Activated CD4-positive, alpha-beta T cell treated with anti-CD3 and anti-CD28 coated beads, Interleukin-10, Interleukin-2, amounts not matched to agents 100 ng/mL and 50 ng/mL, durations not matched to agents 16 hours and 8 hours (primary cell): ENCODE measurements around the gene UGT3A1.
"Not testable (repeated sequence)": the region's sequence is repeated elsewhere in the genome, so short reads cannot be mapped to it uniquely, and the experiment has no call there.

Source experiments
- DNase-seq: peaks from one replicate; pipeline ENCODE4 v3.0.0-alpha.2; 2020

UGT3A1 gene

DNA sequence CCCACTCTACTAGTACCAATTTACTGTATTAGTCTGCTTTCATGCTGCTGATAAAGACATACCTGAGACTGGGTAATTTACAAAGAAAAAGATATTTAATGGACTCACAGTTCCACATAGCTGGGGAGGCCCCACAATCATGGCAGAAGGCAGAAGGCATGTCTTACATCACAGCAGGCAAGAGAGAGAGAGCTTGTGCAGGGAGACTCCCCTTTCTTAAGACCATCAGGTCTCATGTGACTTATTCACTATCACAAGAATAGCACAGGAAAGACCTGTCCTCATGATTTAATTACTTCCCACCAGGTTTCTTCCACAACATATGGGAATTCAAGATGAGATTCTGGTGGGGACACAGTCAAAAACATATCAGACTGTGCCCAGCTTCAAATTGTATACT, 11.5 kb downstream of the UGT3A1 start:
- no peak for DNase-seq

DNA sequence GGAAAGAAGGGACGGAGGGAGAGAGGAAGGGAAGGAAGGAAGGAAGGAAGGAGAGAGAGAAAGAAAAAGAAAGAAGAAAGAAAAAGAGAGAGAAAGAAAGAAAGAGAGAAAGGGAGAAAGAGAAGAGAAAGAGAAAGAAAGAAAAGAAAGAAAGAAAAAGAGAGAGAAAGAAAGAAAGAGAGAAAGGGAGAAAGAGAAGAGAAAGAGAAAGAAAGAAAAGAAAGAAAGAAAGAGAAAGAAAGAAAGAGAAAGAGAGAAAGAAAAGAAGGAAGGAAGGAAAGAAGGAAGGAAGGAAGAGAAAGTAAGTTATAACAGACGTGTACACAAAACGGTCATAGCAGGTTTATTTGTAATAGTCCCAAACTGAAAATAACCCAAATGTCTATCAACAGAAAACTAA, 14.3 kb downstream of the UGT3A1 start:
- not testable (repeated sequence) for DNase-seq

DNA sequence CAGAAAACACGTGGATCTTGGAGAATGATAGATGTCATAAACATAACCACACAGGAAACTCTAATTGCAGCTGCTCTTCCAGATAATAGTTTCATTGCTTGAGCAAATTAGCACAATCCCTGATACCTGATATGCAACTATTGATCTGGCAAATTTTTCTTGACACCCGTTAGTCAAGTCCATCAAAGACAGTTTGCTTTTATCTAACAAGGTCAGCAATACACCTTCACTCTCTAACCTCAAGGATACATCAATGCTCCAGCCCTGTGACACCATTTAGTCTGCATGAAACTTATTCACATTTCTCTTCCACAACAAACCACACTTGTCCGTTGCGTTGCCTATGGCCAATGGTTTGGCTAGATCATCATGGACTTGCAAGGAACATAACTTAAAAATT, 16.6 kb downstream of the UGT3A1 start:
- no peak for DNase-seq

DNA sequence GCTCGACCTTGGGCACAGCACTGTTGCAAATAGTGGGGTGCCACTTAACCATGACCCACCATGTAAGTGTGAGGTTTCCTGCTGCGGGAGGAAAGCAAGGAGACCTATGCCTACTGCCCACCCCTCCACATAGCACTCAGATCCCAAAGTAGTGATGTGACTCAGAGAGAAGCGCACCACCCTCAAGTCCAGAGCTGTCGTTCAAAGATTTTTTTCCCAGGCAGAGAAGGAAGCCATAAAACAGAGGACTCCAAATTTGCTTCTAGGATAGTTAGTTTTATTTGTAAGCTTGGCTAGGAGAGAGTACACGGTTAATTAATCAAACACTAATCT, 19.3 kb downstream of the UGT3A1 start:
- DNase-seq = no peak

DNA sequence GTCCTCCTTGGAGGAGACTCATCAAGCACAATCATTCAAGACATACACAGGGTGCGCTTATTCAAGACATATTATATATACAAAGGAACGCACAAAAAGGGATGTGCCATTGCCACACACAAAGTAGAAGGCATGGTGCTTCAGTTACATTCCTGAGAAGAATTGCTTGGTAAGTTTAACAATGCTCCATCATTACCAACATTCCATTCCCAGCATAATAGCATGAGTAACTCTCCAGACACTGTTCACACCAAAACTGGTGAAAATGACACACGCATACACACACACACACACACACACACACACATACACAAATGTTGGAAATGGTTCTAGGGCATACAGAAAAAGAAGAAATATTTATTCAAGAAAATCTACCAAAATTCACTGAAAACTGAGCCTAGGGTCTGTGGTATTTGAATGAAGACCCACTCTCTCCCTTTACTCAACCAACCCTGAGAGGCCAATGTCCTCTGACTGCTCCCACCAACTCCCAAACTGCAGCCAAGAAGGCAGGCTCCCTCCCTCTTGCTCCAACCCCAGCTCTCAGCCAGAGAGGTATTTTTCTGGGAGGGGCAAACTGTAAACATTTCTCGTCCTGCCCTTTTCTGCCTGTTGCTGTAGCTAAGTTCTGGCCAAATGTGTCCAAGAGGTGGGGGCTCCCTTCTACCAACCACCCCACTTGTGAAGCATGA, 19.9 kb downstream of the UGT3A1 start:
- no peak for DNase-seq

DNA sequence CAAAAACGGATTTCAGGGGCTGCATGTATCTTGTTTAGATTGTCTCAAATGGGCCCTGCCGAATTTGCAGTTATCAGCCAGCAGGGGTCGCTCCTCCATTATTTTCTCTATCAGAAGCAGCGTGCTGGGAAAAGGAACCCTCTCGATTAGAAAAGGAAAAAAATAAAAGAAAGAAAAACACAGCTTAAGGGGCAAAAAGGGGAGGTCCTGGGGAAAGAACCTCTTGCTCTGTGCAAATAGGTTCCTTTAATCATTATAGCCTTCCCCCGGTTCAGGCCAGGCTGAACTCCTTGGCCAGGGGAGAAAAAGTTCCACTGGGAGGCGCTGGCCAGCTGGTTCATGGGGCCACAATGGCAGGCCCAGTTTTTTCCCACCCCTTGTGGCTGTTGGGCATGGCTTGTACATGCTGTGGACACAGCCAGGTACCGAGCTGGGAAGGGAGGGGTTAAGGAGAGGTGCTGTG, 27.8 kb downstream of the UGT3A1 start:
- DNase-seq = peak; percentile 21

DNA sequence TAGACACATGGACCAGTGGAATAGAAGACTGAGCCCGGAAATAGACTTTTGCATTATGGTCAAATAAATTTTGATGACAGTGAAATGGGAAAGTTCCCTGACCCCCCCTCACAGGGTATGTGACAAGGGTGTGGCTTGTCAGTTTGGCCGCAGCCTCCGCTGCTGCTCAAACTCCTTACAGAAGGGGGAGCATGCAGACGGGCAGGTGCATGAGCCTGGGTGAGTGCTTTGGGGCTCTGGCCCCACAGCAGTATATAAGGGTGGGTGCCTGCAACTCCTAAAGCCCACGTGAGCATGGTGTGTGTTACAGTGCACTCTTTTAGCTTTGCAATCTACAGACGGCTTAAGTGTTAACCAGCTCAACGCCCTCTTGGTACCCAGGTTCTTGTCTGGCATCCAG, 30.9 kb downstream of the UGT3A1 start:
- no peak for DNase-seq

DNA sequence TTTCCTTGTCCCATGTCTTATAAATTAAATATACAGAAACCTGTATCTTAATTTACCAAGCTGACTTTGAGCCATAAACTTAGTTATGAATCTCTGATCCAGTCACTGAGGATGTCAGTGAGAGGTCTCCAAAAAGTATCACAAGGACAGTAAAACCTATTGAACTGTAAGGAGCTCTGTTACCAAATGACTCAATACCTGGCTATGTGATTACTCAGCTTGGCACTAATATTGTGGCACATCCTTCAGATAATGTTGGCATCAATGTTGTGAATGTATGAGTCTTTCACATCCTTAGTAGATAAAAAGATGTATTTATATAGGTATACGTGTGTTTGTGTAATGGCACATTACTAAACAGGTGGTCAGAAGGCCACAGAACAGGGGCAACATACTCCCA, 34.8 kb downstream of the UGT3A1 start:
- DNase-seq = no peak

DNA sequence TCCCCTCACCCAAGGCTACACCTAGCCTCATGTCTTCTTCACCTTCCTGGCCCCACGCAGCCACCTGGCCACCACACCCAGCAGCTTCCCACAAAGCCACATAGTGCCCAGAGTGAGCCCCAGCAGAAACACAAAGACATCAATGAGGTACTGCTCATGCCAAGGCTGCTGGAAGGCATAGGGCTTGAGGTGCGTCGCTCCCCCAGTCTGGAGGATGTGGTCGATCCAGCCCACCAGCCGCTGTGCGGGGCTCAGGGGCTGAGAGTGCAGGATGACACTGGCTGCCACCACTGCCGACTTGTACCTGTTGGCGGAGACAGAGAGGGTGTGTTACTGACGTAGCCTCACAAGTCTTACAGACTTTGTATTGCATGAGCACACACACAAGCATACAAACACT, 37.0 kb downstream of the UGT3A1 start:
- DNase-seq = no peak

DNA sequence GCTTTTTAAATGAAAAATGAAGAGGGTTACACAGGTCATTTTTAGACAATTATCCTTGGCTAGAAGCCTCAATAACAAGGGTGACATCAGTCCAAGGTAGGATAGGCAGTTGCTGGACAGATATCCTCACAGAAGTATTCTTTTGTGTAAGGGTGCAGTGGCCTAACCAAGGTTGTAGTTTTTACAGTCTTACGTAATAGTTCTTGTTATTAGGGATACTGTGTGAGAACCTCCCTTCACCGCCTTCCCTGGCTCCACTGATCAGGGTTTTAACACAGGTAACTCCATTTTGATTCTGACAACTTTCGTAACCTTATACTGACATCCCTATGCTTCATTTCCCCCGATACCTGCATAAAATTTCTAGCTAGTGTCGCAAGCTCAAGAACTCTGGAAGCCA, 44.1 kb downstream of the UGT3A1 start:
- DNase-seq = no peak

DNA sequence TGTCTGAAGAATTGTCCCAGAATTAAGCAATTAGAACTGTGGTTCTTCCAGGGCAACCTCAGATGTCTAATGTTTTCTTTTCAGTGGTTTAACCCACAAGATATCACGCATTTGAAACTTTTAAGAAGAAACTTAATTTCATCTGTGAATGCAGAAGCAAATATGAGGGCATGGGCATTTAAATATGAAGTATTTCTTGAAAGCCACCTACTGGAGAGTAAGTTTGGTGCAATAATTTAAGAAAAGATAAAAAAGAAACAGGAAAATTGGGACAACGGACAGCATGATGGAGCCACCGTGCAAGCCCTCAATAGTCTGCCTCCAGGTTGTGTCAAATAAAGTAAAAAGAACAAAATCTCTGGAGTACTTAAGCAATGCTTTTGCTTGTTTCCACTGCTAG, 51.6 kb downstream of the UGT3A1 start:
- no peak for DNase-seq

DNA sequence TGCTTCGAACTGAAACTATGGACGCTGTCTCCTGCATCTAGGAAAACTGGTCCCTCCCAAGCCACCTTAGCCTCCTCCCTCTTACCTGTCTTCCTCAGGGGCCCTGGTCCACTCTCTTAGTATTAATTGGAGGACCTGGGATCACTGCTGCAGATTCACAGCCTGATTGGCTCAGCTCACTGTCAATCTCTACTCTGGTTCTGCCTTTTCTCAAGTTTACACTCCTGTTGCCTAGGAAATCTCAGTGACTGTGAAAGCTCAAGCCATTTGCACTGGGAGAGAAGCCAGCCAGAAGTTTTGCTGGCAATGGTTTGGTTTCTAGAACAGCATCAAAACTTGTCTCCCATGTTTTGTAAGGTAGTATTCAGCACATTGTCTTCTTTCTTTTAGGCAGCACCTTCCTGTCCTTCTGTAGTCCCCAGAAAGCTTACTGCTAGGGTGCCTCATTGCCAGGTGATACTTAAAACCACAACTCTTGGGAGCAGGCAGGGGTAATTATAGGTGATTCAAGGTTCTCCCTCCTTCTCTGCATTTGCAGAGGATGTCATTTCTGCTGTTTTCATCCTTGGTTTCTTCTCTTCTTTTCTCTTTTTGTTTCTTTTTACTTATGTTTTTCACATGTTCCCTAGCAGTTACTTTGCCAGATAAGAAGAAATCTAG, 52.5 kb downstream of the UGT3A1 start, which contains the start of gene CAPSL:
Gene CAPSL, minus strand, starts transcription at position 55 of the 660 bp plus-strand sequence. CDS start 17,502 bp downstream, outside the sequence.
- DNase-seq = no peak

DNA sequence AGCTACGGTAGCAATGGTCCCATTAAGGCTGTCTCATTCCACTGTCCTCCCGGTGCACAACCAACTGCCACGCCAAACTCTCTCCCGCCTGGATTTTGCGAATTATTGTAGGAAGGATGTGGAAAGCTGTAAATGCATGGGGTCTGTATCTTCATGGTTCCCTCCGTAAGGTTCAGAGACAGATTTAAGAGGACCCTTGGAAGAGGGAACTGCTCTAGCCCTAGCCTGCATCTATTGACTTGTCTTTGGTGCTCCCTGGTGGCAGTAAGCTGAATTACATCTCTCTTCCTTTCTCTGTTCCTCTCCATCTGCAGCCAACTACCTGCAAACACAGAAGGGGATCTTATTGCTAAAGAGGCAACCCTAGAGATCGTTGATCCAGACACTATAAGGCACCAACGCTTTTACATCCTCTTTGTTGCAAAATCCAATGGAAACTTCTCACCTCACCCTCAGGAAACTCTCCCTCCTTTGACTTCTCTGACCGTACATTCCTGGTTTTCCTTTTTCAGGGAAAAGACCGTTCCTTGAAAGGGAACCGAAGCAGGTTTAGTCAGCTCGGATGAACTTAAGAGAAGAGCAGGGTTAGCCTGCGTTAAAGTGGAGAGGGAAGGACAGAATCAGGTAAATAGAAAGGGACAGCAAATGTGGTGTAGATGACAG, 64.7 kb downstream of the UGT3A1 start:
- peak; percentile 81 for DNase-seq

DNA sequence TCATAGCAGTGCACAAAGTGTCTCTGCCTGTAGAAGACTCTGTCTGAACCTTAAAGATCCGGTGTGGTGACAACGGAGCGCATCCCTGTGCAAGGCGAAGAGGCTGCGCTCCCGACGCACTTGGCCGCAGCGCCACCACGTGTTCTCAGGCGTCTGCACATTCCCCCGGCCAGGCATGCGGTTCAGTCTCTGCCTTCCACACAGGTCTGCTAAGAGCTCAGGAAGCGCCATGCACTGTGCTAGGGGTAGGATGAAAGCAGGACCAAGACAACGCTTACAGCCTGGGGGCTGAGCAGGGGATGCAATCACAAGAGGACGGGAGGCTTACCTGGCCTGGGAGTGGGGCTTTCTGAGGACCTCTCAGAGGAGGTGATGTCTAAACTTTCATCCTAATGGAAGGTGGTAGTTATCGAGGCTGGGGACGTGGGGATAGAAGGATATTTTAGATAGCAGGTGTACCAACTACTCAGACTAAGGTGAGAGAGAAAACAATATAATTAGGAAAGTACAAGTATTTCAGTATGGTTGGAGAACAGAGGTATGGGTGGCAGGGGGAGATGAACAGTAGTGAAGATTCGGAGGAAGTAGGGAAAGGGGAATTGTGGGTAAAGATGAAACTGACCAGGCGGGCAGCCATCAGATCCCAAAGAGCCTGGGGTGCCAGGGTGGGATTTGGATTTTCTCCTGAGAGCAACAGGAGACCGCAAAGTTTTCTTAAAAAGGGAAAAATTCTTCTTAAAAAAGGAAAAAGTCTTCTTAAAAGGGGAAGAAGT, 66.1 kb downstream of the UGT3A1 start:
- peak; percentile 95 for DNase-seq

DNA sequence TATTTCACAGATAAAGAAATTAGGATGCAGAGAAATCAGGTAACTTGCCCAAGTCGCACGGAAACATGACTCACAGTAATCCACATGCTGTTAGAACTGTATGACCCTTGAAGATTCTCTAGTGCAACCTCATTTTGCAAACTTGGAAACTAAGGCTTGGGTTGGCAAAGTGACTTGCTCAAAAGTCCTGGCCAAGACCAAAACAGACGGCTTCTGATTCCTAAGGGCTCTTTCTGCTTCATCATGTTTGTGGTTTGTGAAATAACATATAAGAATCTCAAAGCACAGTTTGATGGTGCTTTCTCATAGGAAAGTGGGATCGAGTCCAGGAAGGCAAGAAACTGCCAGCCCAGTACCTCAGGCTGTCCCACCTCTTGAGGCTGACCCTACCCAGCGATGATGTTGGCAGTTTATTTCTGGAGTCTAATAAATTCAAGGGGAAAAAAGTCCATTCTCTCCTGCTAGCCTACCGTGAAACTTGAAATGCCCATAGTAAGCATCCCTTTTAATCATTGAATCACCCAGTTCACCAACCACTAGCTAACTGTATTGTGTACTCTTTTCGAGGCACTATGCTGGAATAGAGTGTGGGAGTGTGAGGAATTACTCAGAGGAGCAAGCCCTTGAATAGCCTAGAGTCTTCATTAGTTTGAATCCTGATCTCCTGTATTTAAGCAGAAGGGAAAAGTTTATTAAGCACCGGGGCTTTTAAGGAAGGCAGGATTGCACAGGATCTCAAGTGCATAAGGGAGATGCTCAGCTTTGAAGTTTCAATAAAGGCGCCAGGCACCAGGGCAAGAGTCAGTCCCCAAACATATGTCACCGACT, 66.9 kb downstream of the UGT3A1 start:
- peak; percentile 71 for DNase-seq

DNA sequence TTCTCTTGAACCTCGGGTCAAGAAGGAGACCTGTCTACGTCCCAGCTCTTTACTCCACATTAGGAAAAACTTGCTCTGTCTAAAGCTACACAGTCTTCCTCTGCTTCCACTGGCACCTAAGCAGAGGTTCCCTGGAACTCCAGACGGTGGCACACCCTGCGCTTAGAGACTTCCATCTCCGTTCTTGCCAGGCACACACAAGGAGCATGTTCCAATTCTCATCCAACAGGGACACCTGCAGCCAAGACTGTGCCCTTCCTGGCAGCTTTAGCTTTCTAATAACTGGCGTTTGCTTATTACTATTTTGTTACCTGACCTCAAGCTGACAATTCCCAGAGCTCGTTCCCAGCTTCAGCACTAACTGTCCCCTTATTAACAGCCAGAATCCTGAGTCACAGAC, 68.7 kb downstream of the UGT3A1 start:
- no peak for DNase-seq

DNA sequence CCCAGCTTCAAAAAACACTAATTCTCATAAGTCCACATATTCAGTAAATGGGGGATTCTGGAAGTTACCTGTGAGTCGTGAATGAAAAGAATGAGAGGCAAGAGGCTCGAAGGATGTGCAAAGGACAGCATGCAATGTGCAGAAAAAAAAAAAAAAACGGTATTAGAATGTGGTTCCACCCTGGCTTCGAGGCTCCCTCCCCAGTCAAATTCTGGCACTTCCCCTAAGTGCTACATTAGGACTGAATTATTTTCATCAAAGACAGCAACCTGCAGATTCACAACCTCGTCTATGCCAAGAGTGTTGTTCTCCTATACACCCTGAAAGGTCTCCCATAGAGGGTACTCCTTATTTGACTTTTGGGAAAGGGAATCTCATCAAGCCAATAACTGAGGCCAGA, 69.3 kb downstream of the UGT3A1 start:
- DNase-seq = no peak

DNA sequence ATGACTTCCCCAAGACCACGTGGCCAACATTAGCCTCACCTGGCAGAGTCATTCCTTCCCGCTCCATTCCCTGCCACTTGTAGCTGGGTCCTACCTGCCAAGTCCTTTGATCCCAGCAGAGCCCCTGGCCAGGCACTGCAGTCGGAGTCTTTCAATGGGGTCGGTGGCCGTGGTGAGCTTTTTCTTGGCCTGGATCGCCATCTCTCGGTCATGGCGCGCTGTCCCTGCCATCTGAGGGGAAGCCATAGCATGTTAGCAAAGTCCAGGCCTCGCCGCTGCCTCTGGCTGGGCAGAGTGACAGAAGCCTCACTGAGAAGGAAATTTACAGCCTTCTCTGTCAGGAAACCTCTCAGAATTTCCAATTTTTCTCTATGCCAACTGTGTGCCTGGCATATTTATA, 70.3 kb downstream of the UGT3A1 start:
- no peak for DNase-seq

DNA sequence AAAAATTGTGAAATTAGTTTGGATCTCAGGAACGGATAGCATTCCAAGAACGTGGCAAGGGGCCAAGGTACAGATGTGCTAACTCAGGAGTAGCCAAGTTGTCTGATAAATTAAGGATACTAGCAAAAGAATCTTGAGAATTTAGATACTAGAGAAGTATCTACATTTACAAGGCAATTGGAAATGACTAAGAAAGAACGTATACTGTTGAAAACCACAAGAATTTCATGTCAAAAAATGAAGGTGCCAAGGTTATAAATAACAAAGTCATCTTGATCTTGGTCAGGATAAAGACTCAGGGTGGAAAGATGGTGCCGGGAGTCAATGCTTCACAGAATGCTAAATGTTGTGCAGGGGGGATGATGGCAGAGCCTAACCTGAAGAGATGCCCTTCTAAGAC, 72.0 kb downstream of the UGT3A1 start:
- DNase-seq = peak; percentile 82

DNA sequence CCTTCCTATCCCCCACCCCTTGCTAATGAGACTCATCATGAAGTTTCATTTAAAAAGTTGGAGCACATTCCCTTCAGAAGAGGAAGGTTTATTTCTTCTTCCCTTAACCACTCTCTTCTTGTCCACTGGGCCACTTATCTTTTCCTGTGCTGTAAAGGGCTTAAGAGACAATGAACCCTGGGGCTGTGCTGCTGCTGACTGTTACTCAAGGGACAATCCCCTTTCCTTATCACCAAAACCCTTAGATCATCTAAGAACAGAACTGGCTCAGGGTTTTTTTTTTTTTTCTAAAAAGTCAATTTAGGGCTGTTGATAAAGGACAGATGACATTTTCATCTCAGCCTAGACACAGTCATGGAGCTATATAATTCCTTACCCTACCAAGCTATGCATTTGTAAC, 82.4 kb downstream of the UGT3A1 start:
- no peak for DNase-seq

DNA sequence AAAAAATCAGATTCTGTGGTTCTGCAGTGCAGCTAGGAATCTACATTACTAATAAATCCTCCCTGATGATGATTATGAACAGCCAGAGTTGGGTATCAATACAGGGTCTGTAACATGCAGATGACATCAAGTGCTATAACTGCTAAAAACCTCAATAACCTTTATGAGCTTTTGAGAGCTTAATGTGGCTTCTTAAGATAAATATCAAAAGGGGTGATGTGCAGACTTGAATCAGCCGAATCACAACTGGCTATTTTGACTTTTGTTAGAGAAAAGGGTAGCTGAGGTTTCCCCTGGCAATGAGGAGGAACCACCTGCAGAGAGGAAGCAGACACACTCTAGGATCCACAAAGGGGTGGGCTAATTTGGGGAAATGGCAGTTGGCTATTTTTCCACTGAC, 83.0 kb downstream of the UGT3A1 start:
- peak; percentile 47 for DNase-seq

DNA sequence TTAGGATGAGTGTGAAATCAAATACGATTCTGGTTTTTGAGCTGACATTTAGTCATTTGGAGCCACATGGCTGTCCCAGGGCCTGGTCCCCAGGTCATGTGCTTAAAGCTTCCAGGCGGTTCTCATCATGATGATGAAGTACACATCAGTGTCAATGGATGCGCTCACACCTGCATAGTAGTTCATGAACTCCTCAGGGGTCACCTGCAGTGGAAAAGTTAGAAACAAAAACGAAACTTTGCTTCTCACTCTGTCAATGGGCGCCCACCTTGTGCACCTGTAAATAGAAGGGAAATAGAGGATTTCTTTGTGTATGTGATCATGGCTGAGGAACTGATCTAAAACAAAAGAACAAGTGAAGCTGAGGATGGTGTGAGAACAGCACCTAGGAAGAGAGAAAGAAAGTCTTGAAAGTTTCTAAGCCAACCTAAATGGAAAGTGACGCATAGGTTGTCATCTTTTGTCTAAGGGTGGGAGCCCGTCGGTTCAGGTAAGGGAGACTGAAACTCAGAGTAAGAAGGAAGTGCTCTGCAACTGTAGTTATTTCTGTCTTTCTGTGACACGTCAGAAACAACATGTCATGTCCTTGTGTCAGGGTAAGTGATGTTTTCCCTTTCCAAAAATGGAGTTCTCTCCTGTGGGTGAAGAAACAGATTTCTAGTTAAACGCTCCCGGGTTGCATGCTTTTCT, 86.6 kb downstream of the UGT3A1 start:
- peak; percentile 87 for DNase-seq
